Measurements from ENCODE around the gene UNC93A. TPM values are rescaled to one million over a fixed set of nuclear protein-coding genes. Genes with fewer than 3 reads are reported as not detected.
A peak's percentile ranks its signal among the peaks of the same experiment; 100 is the strongest.
"Not testable (repeated sequence)": the region's sequence is repeated elsewhere in the genome, so short reads cannot be mapped to it uniquely, and the experiment has no call there.

The UNC93A gene
- total RNA-seq, 1 donor from 2014 or later = not detected

- ATAC-seq = peak; percentile 64
- DNase-seq (ENCODE audit: missing footprints) = peak; percentile 75
- intact Hi-C loops (cut with DNase I) = no loop called here
Observed at GRCh38 chr6:167350731-167351655, 59.9 kb downstream of the UNC93A start.

- DNase-seq (ENCODE audit: missing footprints) (no peak), ATAC-seq (no peak)
- intact Hi-C loops (cut with DNase I) = no loop called here
Observed at GRCh38 chr6:167351656-167352345, 60.7 kb downstream of the UNC93A start.

GRCh38 chr6:167356874-167357273, 65.8 kb downstream of the UNC93A start:
- no peak for DNase-seq (ENCODE audit: missing footprints)
- intact Hi-C loops (cut with DNase I) = no loop called here
- ATAC-seq = no peak

- ATAC-seq; intact Hi-C loops (cut with DNase I); DNase-seq (ENCODE audit: missing footprints): not testable (repeated sequence)
Observed at GRCh38 chr6:167358394-167358793, 67.3 kb downstream of the UNC93A start.

GRCh38 chr6:167361170-167361569, 70.1 kb downstream of the UNC93A start:
- intact Hi-C loops (cut with DNase I); ATAC-seq: not testable (repeated sequence)

More at GRCh38 chr6:167361170-167361569, 70.1 kb downstream of the UNC93A start:
- DNase-seq (ENCODE audit: missing footprints) = not testable (repeated sequence)

Other genes with a start within 250 kb of the UNC93A start
- gene CCR6, start 168.2 kb upstream of the UNC93A start, total RNA-seq = not detected
- not detected for gene GPR31, start 133.3 kb upstream of the UNC93A start, total RNA-seq
- gene TTLL2, start 33.8 kb downstream of the UNC93A start, total RNA-seq = not detected